PFSK-1 (cell line): ENCODE measurements around the gene ZNF621.

Source experiments
- POLR2AphosphoS5 ChIP-seq: IDR thresholded peaks from 2 replicates; pipeline ENCODE4 v1.6.1; 2012; ENCODE audit warnings: low read depth, mild to moderate bottlenecking, control low read depth, low read length, moderate library complexity
- SIN3A ChIP-seq: IDR thresholded peaks from 2 replicates; pipeline ENCODE4 v1.6.1; 2012; ENCODE audit warnings: mild to moderate bottlenecking, low read length, moderate library complexity, borderline replicate concordance; ENCODE audit not compliant: insufficient read depth
- TAF1 ChIP-seq: IDR thresholded peaks from 2 replicates; pipeline ENCODE4 v1.6.1; 2012; ENCODE audit warnings: low read length, control low read depth, borderline replicate concordance; ENCODE audit not compliant: insufficient read depth
- TF ChIP-seq, protein P1 (sequence below), 2 experiments: IDR thresholded peaks; 2 replicates each; pipeline versions ENCODE4 v1.6.1 to v1.8.0; 2011 to 2012; ENCODE audit warnings: low read depth in 2 of 2, low read length in 2 of 2, control low read depth in 1 of 2, inconsistent platforms in 1 of 2, mild to moderate bottlenecking in 1 of 2, moderate library complexity in 1 of 2; ENCODE audit not compliant: insufficient read depth in 1 of 2

DNA sequence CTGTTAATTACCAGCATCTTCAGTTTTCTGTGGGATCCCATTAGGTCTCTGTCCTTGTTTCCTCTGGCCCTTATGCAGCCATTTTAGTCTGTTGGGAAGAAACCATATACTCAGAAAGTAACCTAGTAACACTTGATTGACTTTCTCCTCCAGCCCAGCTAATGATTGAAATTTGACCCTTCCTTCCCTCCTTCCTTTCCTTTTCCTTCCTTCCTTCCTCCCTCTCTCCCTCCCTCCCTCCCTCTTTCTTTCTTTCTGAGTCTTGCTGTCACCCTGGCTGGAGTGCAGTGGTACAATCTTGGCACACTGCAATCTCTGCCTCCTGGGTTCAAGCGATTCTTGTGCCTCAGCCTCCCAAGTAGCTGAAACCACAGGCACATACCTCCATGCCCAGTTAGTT is 24.8 kb upstream of the ZNF621 start:
- TF ChIP-seq TAF1: no peak
- TF ChIP-seq SIN3A: no peak
- TF ChIP-seq, protein P1, sequence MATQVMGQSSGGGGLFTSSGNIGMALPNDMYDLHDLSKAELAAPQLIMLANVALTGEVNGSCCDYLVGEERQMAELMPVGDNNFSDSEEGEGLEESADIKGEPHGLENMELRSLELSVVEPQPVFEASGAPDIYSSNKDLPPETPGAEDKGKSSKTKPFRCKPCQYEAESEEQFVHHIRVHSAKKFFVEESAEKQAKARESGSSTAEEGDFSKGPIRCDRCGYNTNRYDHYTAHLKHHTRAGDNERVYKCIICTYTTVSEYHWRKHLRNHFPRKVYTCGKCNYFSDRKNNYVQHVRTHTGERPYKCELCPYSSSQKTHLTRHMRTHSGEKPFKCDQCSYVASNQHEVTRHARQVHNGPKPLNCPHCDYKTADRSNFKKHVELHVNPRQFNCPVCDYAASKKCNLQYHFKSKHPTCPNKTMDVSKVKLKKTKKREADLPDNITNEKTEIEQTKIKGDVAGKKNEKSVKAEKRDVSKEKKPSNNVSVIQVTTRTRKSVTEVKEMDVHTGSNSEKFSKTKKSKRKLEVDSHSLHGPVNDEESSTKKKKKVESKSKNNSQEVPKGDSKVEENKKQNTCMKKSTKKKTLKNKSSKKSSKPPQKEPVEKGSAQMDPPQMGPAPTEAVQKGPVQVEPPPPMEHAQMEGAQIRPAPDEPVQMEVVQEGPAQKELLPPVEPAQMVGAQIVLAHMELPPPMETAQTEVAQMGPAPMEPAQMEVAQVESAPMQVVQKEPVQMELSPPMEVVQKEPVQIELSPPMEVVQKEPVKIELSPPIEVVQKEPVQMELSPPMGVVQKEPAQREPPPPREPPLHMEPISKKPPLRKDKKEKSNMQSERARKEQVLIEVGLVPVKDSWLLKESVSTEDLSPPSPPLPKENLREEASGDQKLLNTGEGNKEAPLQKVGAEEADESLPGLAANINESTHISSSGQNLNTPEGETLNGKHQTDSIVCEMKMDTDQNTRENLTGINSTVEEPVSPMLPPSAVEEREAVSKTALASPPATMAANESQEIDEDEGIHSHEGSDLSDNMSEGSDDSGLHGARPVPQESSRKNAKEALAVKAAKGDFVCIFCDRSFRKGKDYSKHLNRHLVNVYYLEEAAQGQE (IDR thresholded peaks at IDR 0.05; ENCODE audit: insufficient read depth in 1 of 2, low read depth in 2 of 2, low read length in 2 of 2): no peak
- no peak for TF ChIP-seq POLR2AphosphoS5
